Stimulated activated naive CD4-positive, alpha-beta T cell (primary cell): ENCODE results near the gene STEEP1.
A peak's percentile ranks its signal among the peaks of the same experiment; 100 is the strongest.

Experiments used
- DNase-seq, 6 experiments: peaks; one replicate each; lab custom pipeline; 2025; lab: John Stamatoyannopoulos, UW

STEEP1 gene

DNA sequence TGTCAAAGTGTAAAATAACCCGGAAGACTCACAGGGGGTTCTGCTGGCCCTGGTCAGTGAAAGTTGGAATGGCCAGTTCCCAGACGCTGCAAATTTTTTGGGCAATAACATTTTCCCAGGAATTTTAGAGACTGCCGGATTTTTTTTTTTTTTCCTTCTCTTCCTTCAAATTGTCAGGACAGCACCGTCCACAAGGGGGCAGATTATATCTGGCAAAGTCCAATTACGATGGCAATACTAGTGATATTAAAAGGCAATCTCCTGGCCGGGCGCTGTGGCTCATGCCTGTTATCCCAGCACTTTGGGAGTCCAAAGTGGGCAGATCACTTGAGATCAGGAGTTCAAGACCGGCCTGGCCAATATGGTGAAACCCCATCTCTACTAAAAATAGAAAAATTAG lies 76.5 kb downstream of the STEEP1 start:
- DNase-seq, result peak in 5 of 6 experiments; percentile 9 to 41 (median 15)
